Chondrocyte (in vitro differentiated cells): ENCODE data around the gene XKR7. TPM values are rescaled to one million over a fixed set of nuclear protein-coding genes. Genes with fewer than 3 reads are reported as not detected.

ENCODE experiments used
- DNase-seq: peaks from one replicate; pipeline ENCODE4 v3.0.0; 2021; ENCODE audit warnings: mixed read lengths, low spot score
- H3K27ac Mint-ChIP-seq: one replicate; pipeline ENCODE4 v1.8.0; 2021; ENCODE audit warnings: mild to moderate bottlenecking, moderate library complexity, mixed read lengths; ENCODE audit not compliant: unreplicated experiment
- H3K27me3 Mint-ChIP-seq: 2 replicates; pipeline ENCODE4 v1.8.0; 2021; ENCODE audit warnings: low read depth, mixed read lengths
- H3K36me3 Mint-ChIP-seq: 2 replicates; pipeline ENCODE4 v1.8.0; 2021; ENCODE audit warnings: low read depth, mixed read lengths
- H3K4me1 Mint-ChIP-seq: 2 replicates; pipeline ENCODE4 v1.8.0; 2021; ENCODE audit warnings: low read depth, mild to moderate bottlenecking, mixed read lengths
- H3K4me3 Mint-ChIP-seq: one replicate; pipeline ENCODE4 v1.8.0; 2021; ENCODE audit warnings: mild to moderate bottlenecking, moderate library complexity, mixed read lengths; ENCODE audit not compliant: unreplicated experiment
- H3K9me3 Mint-ChIP-seq: 2 replicates; pipeline ENCODE4 v1.8.0; 2021; ENCODE audit warnings: low read depth, mixed read lengths
- CTCF ChIP-seq: fragments of 200-600 bp; sonication (generic); IDR thresholded peaks from 2 replicates; pipeline ENCODE4 v1.5.0; 2021; ENCODE audit warnings: antibody characterized with exemption, mild to moderate bottlenecking, moderate library complexity
- total RNA-seq: library from RNA; stranded (reverse); gene quantifications from 3 replicates; pipeline ENCODE4 v1.2.1, GENCODE V29; 2021

Gene XKR7
- total RNA-seq, 1 donor from 2014 or later = 0.02 TPM

GRCh38 chr20:32021091-32021490 is 53.1 kb downstream of the XKR7 start:
- H3K9me3 Mint-ChIP-seq = no peaks in the 10 kb centered on the region
- no peak overlapping the region for H3K4me3 Mint-ChIP-seq
- TF ChIP-seq CTCF = no peak
- peaks cover 86% of the 10 kb centered on the region for H3K27me3 Mint-ChIP-seq
- DNase-seq = no peak
- H3K4me1 Mint-ChIP-seq = peaks cover 18% of the 10 kb centered on the region
- H3K36me3 Mint-ChIP-seq = peaks cover 9% of the 10 kb centered on the region
- no peak overlapping the region for H3K27ac Mint-ChIP-seq

GRCh38 chr20:32024683-32025295 is 56.8 kb downstream of the XKR7 start:
- no peak overlapping the region for H3K4me3 Mint-ChIP-seq
- peaks cover 76% of the 10 kb centered on the region for H3K27me3 Mint-ChIP-seq
- H3K27ac Mint-ChIP-seq = no peak overlapping the region
- H3K4me1 Mint-ChIP-seq = peaks cover 5% of the 10 kb centered on the region
- peaks cover 7% of the 10 kb centered on the region for H3K36me3 Mint-ChIP-seq
- no peaks in the 10 kb centered on the region for H3K9me3 Mint-ChIP-seq
- TF ChIP-seq CTCF = no peak
- no peak for DNase-seq

DNA sequence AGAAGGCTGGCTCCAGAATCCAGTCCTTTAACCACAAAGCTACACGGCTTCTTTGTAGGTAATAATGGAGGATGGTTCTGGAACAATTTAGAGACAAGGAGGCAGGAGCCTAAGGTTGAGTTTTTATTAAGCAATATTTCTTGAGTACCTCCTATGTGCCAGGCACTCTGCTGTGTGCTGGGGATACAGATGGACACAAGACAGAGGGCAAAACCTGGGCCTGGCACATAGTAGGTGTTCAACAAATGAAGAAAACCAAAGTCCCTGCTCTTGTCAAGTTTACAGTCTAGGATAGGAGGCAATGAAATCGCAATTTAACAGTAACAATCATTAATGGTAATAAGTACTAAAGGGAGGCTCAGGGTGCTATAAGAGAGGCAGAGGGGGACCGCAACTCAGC is 59.7 kb downstream of the XKR7 start:
- H3K9me3 Mint-ChIP-seq = no peaks in the 10 kb centered on the region
- H3K4me1 Mint-ChIP-seq = peaks cover 3% of the 10 kb centered on the region
- DNase-seq = no peak
- TF ChIP-seq CTCF = no peak
- H3K27me3 Mint-ChIP-seq = peaks cover 53% of the 10 kb centered on the region
- H3K36me3 Mint-ChIP-seq = no peaks in the 10 kb centered on the region
- H3K4me3 Mint-ChIP-seq = no peak overlapping the region
- H3K27ac Mint-ChIP-seq = no peak overlapping the region

DNA sequence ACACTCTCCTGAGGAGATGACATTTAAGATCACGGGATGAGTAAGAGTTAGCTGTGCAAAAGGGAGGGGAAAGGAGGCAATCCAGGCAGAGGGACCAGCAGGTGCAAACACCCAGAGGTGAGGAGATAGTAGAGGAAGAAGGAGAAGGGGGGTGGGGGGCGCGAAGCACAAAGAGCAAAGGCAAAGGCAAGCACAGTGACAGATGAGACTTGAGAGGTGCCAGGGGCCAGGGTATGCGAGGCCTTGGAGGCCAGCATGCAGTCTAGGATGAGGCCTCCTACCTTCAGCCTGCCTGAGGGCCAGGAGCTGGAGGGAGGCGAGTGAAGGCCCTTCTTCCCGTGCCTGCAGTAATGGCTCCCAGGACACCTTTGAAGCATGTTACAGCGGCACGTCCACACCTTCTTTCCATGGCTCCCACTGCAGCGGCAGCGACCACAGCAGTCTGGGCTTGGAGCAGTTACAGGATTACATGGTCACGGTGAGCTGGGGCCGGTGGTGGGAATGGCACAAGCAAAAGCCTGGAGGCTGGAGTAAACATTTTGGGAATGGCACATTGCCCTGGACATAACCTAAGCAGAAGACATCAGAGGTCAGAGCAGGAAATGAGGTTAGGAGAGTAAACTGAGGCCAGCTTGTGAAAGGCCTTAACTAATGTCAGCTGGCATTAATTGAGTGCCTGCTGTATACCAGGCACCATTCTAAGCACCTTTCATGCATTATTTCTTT is 60.9 kb downstream of the XKR7 start:
- Mint-ChIP-seq H3K36me3 (no peaks in the 10 kb centered on the region), H3K27me3 (peaks cover 50% of the 10 kb centered on the region), H3K9me3 (no peaks in the 10 kb centered on the region), H3K4me3 (no peak overlapping the region), H3K4me1 (peaks cover 3% of the 10 kb centered on the region), H3K27ac (no peak overlapping the region)
- no peak for DNase-seq
- TF ChIP-seq CTCF = no peak

- H3K27me3 Mint-ChIP-seq = peaks cover 46% of the 10 kb centered on the region
- H3K9me3 Mint-ChIP-seq = no peaks in the 10 kb centered on the region
- peaks cover 3% of the 10 kb centered on the region for H3K4me1 Mint-ChIP-seq
- no peak for TF ChIP-seq CTCF
- H3K4me3 Mint-ChIP-seq = no peak overlapping the region
- no peaks in the 10 kb centered on the region for H3K36me3 Mint-ChIP-seq
- DNase-seq = no peak
- H3K27ac Mint-ChIP-seq = no peak overlapping the region
These were observed 61.6 kb downstream of the XKR7 start for GRCh38 chr20:32029561-32029960.
